WTC11 (cell line): ENCODE data around the gene CIB1. TPM values are rescaled to one million over a fixed set of nuclear protein-coding genes. Genes with fewer than 3 reads are reported as not detected.

Experiments used
- ATAC-seq: fragments of 200-7000 bp; cut with Tn5 transposase; 2 replicates; pipeline ENCODE4 v1.10.0; 2021; ENCODE audit warnings: mild to moderate bottlenecking, moderate library complexity
- CTCF ChIA-PET: fragments of 300-600 bp; sonication (Branson Sonifier 250); formaldehyde crosslinking; loops from one replicate; lab custom pipeline; 2021; ENCODE audit warnings: antibody characterized with exemption; lab: Charles Lee
- POLR2A ChIA-PET: fragments of 350-600 bp; sonication (Branson Sonifier 250); formaldehyde crosslinking; loops from one replicate; lab custom pipeline; 2021; ENCODE audit warnings: antibody characterized with exemption; lab: Charles Lee
- DNase-seq: peaks from one replicate; pipeline ENCODE4 v3.0.0; 2021; ENCODE audit warnings: low spot score
- H3K27ac Mint-ChIP-seq: 2 replicates; pipeline ENCODE4 v1.8.0; 2021; ENCODE audit warnings: mixed read lengths
- H3K27me3 Mint-ChIP-seq: 2 replicates; pipeline ENCODE4 v1.8.0; 2021; ENCODE audit warnings: low read depth, mild to moderate bottlenecking, moderate library complexity, mixed read lengths
- H3K36me3 Mint-ChIP-seq: 2 replicates; pipeline ENCODE4 v1.8.0; 2021; ENCODE audit warnings: mixed read lengths
- H3K4me1 Mint-ChIP-seq: 2 replicates; pipeline ENCODE4 v1.8.0; 2022; ENCODE audit warnings: mixed read lengths
- H3K4me3 Mint-ChIP-seq: 2 replicates; pipeline ENCODE4 v1.8.0; 2021; ENCODE audit warnings: mild to moderate bottlenecking, moderate library complexity, mixed read lengths
- H3K9me3 Mint-ChIP-seq: 2 replicates; pipeline ENCODE4 v1.8.0; 2021; ENCODE audit warnings: mixed read lengths
- CBFB ChIP-seq: sonication (generic); formaldehyde crosslinking; IDR thresholded peaks from 2 replicates; pipeline ENCODE4 v1.8.1; 2022; ENCODE audit warnings: mild to moderate bottlenecking, low read depth, missing genetic modification reagents
- CREB1 ChIP-seq: sonication (generic); formaldehyde crosslinking; IDR thresholded peaks from 2 replicates; pipeline ENCODE4 v1.8.0; 2023; ENCODE audit warnings: mild to moderate bottlenecking, missing genetic modification reagents
- ELF4 ChIP-seq: sonication (generic); formaldehyde crosslinking; IDR thresholded peaks from 2 replicates; pipeline ENCODE4 v1.8.1; 2022; ENCODE audit warnings: low read depth, mild to moderate bottlenecking, moderate library complexity, missing genetic modification reagents
- ESRRA ChIP-seq: sonication (generic); formaldehyde crosslinking; IDR thresholded peaks from 2 replicates; pipeline ENCODE4 v1.8.1; 2022; ENCODE audit warnings: mild to moderate bottlenecking, missing genetic modification reagents, borderline replicate concordance
- HMGA2 ChIP-seq: fragments of 250-450 bp; sonication (Bioruptor Pico); IDR thresholded peaks from 2 replicates; pipeline ENCODE4 v1.4.0; 2021; ENCODE audit warnings: mild to moderate bottlenecking, moderate library complexity
- JAZF1 ChIP-seq: fragments of 250-450 bp; sonication (Bioruptor Pico); IDR thresholded peaks from 2 replicates; pipeline ENCODE4 v1.9.0; 2021; ENCODE audit warnings: moderate library complexity, mild to moderate bottlenecking, inconsistent platforms
- NFYB ChIP-seq: sonication (generic); formaldehyde crosslinking; conservative IDR thresholded peaks from 2 replicates; pipeline ENCODE4 v1.8.0; 2022; ENCODE audit warnings: low read depth, missing genetic modification reagents
- NR1H2 ChIP-seq: sonication (generic); formaldehyde crosslinking; IDR thresholded peaks from 2 replicates; pipeline ENCODE4 v1.9.0; 2021; ENCODE audit warnings: mild to moderate bottlenecking, moderate library complexity, missing genetic modification reagents
- NR3C1 ChIP-seq: sonication (generic); formaldehyde crosslinking; conservative IDR thresholded peaks from 2 replicates; pipeline ENCODE4 v1.8.1; 2023; ENCODE audit warnings: low read depth, mild to moderate bottlenecking, missing genetic modification reagents
- SMAD4 ChIP-seq: sonication (generic); formaldehyde crosslinking; IDR thresholded peaks from 2 replicates; pipeline ENCODE4 v1.8.0; 2022; ENCODE audit warnings: mild to moderate bottlenecking, missing genetic modification reagents
- SP1 ChIP-seq: sonication (generic); formaldehyde crosslinking; conservative IDR thresholded peaks from 2 replicates; pipeline ENCODE4 v1.8.1; 2022; ENCODE audit warnings: missing genetic modification reagents
- TCF7 ChIP-seq: sonication (generic); formaldehyde crosslinking; IDR thresholded peaks from 2 replicates; pipeline ENCODE4 v1.8.0; 2022; ENCODE audit warnings: mild to moderate bottlenecking, low read depth, missing genetic modification reagents, moderate library complexity
- ZNF416 ChIP-seq: fragments of 250-450 bp; sonication (Bioruptor Pico); IDR thresholded peaks from 2 replicates; pipeline ENCODE4 v1.9.0; 2021; ENCODE audit warnings: mild to moderate bottlenecking, inconsistent platforms
- total RNA-seq: library from RNA; stranded (reverse); gene quantifications from 3 replicates; pipeline ENCODE4 v1.2.3, GENCODE V29; 2021
- TF ChIP-seq, protein P1 (sequence below): fragments of 250-450 bp; sonication (Bioruptor Pico); IDR thresholded peaks from 2 replicates; pipeline ENCODE4 v1.8.0; 2021; ENCODE audit warnings: mild to moderate bottlenecking
- TF ChIP-seq, protein P2 (sequence below): sonication (generic); formaldehyde crosslinking; IDR thresholded peaks from 2 replicates; pipeline ENCODE4 v1.8.1; 2022; ENCODE audit warnings: low read depth, missing genetic modification reagents, borderline replicate concordance
- TF ChIP-seq, protein P3 (sequence below): sonication (generic); formaldehyde crosslinking; IDR thresholded peaks from 2 replicates; pipeline ENCODE4 v1.8.1; 2022; ENCODE audit warnings: missing genetic modification reagents, borderline replicate concordance
- TF ChIP-seq, protein P4 (sequence below): sonication (generic); formaldehyde crosslinking; IDR thresholded peaks from 2 replicates; pipeline ENCODE4 v1.8.0; 2023; ENCODE audit warnings: missing genetic modification reagents
- TF ChIP-seq, protein P5 (sequence below): sonication (generic); formaldehyde crosslinking; IDR thresholded peaks from 2 replicates; pipeline ENCODE4 v1.8.1; 2023; ENCODE audit warnings: mild to moderate bottlenecking, missing genetic modification reagents, borderline replicate concordance
- TF ChIP-seq, protein P6 (sequence below): sonication (generic); formaldehyde crosslinking; IDR thresholded peaks from 2 replicates; pipeline ENCODE4 v1.8.1; 2022; ENCODE audit warnings: mild to moderate bottlenecking, moderate library complexity, missing genetic modification reagents
- TF ChIP-seq, protein P7 (sequence below): fragments of 250-450 bp; sonication (Bioruptor Pico); IDR thresholded peaks from 2 replicates; pipeline ENCODE4 v1.9.0; 2021; ENCODE audit warnings: mild to moderate bottlenecking

The CIB1 gene
- total RNA-seq, 1 experiment from 2014 or later: 29.6 TPM

DNA sequence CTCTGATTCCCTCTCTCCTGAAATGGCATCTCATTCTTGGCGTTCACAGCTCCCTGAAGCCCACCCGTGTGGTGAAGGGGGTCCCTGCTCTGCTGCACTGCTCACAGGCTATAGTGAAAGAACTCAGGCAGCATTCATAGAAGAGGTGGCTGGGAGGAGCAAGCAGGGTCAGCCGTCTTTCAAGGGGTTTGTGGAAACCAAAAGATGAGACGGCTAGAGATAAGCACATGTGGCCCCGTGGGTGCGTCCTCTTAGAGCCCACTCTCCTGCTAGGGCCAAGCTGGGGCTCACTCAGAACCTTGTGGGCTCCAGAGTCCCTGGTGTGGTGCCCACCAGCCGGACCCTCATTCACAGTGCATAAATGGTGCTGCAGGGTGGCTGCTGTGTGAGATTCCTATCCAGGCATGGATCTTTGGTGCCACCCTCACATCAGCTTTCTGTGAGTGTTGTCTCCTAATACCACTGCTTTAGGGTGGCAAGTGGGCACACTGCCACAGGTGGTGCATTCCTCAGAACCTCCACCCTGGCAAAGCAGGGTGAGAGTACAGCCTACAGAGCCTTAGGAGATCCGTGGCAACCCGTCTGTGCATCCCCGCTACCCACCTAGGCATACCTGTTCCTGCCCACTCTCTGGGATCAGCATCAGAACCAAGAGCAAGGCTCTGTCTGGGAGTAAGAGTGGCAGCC is 43.8 kb downstream of the CIB1 start (continued):
- TF ChIP-seq, protein P1, sequence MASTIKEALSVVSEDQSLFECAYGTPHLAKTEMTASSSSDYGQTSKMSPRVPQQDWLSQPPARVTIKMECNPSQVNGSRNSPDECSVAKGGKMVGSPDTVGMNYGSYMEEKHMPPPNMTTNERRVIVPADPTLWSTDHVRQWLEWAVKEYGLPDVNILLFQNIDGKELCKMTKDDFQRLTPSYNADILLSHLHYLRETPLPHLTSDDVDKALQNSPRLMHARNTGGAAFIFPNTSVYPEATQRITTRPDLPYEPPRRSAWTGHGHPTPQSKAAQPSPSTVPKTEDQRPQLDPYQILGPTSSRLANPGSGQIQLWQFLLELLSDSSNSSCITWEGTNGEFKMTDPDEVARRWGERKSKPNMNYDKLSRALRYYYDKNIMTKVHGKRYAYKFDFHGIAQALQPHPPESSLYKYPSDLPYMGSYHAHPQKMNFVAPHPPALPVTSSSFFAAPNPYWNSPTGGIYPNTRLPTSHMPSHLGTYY (CRISPR knock-in tag): no peak
- TF ChIP-seq, protein P2, sequence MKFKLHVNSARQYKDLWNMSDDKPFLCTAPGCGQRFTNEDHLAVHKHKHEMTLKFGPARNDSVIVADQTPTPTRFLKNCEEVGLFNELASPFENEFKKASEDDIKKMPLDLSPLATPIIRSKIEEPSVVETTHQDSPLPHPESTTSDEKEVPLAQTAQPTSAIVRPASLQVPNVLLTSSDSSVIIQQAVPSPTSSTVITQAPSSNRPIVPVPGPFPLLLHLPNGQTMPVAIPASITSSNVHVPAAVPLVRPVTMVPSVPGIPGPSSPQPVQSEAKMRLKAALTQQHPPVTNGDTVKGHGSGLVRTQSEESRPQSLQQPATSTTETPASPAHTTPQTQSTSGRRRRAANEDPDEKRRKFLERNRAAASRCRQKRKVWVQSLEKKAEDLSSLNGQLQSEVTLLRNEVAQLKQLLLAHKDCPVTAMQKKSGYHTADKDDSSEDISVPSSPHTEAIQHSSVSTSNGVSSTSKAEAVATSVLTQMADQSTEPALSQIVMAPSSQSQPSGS (CRISPR knock-in tag): no peak
- TF ChIP-seq ESRRA: no peak
- TF ChIP-seq, protein P3, sequence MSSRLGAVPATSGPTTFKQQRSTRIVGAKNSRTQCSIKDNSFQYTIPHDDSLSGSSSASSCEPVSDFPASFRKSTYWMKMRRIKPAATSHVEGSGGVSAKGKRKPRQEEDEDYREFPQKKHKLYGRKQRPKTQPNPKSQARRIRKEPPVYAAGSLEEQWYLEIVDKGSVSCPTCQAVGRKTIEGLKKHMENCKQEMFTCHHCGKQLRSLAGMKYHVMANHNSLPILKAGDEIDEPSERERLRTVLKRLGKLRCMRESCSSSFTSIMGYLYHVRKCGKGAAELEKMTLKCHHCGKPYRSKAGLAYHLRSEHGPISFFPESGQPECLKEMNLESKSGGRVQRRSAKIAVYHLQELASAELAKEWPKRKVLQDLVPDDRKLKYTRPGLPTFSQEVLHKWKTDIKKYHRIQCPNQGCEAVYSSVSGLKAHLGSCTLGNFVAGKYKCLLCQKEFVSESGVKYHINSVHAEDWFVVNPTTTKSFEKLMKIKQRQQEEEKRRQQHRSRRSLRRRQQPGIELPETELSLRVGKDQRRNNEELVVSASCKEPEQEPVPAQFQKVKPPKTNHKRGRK (CRISPR knock-in tag): no peak
- TF ChIP-seq CREB1 (CRISPR knock-in tag): no peak
- TF ChIP-seq, protein P4, sequence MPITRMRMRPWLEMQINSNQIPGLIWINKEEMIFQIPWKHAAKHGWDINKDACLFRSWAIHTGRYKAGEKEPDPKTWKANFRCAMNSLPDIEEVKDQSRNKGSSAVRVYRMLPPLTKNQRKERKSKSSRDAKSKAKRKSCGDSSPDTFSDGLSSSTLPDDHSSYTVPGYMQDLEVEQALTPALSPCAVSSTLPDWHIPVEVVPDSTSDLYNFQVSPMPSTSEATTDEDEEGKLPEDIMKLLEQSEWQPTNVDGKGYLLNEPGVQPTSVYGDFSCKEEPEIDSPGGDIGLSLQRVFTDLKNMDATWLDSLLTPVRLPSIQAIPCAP (CRISPR knock-in tag): no peak
- no peak for TF ChIP-seq JAZF1
- no peak for TF ChIP-seq CBFB (CRISPR knock-in tag)
- TF ChIP-seq HMGA2 (CRISPR knock-in tag): no peak
- TF ChIP-seq, all 79 proteins: peak for 0

DNA sequence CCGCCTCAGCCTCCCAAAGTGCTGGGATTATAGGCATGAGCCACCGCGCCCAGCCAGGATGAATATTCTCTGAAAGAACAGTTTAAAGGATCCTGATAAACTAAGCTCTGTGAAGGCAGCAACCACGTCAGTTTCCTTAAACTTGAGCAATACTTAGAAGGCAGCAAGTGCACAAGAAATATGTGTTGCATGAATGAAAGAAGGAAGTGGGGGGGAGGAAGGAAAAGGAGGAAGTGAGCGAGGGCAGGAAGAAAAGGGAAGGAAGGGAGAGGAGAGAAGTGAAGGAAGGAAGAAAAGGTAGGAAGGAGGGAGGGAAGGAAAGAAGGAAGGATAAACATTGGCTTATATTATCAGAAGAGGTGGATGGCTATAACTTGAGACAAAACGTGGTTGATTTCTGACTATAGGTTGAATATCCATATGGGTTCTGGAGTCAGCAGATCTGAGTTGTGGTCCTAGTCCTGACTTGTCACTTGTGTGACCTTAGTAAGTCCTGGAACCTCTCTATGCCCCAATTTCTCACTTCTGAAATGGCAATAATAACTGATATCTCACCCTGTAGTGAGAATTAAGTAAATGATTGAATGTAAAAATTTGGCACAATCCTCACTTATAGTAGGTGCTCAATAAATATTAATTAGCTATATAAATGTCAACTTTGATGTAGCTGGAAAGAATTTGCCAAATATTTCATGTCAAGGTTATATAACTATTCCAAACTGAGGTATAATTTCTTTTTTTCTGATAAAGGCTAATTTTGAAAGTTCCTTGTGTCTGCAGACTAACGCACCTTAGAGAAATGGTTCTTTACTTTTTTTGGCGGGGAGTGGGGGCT is 44.6 kb downstream of the CIB1 start:
- Mint-ChIP-seq H3K36me3 (no peaks in the 10 kb centered on the region), H3K27me3 (no peaks in the 10 kb centered on the region), H3K9me3 (no peaks in the 10 kb centered on the region), H3K27ac (no peak overlapping the region), H3K4me1 (peaks cover 26% of the 10 kb centered on the region), H3K4me3 (no peak overlapping the region)
- POLR2A ChIA-PET: interaction anchor here (0.8 kb wide), 1 partner anchor 12 kb away, joined by 3 read pairs; the partner anchor contains the start of gene SEMA4B
- no peak for TF ChIP-seq SMAD4
- TF ChIP-seq, protein P5, sequence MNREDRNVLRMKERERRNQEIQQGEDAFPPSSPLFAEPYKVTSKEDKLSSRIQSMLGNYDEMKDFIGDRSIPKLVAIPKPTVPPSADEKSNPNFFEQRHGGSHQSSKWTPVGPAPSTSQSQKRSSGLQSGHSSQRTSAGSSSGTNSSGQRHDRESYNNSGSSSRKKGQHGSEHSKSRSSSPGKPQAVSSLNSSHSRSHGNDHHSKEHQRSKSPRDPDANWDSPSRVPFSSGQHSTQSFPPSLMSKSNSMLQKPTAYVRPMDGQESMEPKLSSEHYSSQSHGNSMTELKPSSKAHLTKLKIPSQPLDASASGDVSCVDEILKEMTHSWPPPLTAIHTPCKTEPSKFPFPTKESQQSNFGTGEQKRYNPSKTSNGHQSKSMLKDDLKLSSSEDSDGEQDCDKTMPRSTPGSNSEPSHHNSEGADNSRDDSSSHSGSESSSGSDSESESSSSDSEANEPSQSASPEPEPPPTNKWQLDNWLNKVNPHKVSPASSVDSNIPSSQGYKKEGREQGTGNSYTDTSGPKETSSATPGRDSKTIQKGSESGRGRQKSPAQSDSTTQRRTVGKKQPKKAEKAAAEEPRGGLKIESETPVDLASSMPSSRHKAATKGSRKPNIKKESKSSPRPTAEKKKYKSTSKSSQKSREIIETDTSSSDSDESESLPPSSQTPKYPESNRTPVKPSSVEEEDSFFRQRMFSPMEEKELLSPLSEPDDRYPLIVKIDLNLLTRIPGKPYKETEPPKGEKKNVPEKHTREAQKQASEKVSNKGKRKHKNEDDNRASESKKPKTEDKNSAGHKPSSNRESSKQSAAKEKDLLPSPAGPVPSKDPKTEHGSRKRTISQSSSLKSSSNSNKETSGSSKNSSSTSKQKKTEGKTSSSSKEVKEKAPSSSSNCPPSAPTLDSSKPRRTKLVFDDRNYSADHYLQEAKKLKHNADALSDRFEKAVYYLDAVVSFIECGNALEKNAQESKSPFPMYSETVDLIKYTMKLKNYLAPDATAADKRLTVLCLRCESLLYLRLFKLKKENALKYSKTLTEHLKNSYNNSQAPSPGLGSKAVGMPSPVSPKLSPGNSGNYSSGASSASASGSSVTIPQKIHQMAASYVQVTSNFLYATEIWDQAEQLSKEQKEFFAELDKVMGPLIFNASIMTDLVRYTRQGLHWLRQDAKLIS (CRISPR knock-in tag): no peak
- TF ChIP-seq, protein P2 (CRISPR knock-in tag): no peak
- TF ChIP-seq, protein P6, sequence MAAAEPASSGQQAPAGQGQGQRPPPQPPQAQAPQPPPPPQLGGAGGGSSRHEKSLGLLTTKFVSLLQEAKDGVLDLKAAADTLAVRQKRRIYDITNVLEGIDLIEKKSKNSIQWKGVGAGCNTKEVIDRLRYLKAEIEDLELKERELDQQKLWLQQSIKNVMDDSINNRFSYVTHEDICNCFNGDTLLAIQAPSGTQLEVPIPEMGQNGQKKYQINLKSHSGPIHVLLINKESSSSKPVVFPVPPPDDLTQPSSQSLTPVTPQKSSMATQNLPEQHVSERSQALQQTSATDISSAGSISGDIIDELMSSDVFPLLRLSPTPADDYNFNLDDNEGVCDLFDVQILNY (CRISPR knock-in tag): no peak
- no peak for TF ChIP-seq TCF7 (CRISPR knock-in tag)
- no peak for TF ChIP-seq ELF4 (CRISPR knock-in tag)
- TF ChIP-seq NR1H2 (CRISPR knock-in tag): no peak
- TF ChIP-seq, protein P7, sequence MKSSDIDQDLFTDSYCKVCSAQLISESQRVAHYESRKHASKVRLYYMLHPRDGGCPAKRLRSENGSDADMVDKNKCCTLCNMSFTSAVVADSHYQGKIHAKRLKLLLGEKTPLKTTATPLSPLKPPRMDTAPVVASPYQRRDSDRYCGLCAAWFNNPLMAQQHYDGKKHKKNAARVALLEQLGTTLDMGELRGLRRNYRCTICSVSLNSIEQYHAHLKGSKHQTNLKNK (CRISPR knock-in tag): no peak
- no peak for TF ChIP-seq NR3C1 (CRISPR knock-in tag)
- no peak for TF ChIP-seq NFYB (CRISPR knock-in tag)
- TF ChIP-seq ZNF416 (CRISPR knock-in tag): no peak
- no peak for TF ChIP-seq SP1 (CRISPR knock-in tag)
- ATAC-seq (no peak), DNase-seq (no peak)
- CTCF ChIA-PET: interaction anchor here (2.1 to 4.4 kb wide), 3 partner anchors 12 to 32 kb away, joined by 6 to 12 read pairs (median 8); partner anchors contain the start of gene SEMA4B
